Osteocyte (in vitro differentiated cells): ENCODE data around the gene DUSP15. TPM values are rescaled to one million over a fixed set of nuclear protein-coding genes. Genes with fewer than 3 reads are reported as not detected.
"Not testable (repeated sequence)": the region's sequence is repeated elsewhere in the genome, so short reads cannot be mapped to it uniquely, and the experiment has no call there.

Experiments used
- DNase-seq: peaks from one replicate; pipeline ENCODE4 v3.0.0; 2021; ENCODE audit warnings: mixed read lengths; ENCODE audit not compliant: unreplicated experiment; ENCODE audit errors: extremely low spot score
- H3K27ac Mint-ChIP-seq: one replicate; pipeline ENCODE4 v1.8.0; 2021; ENCODE audit warnings: mild to moderate bottlenecking, mixed read lengths; ENCODE audit not compliant: unreplicated experiment
- H3K27me3 Mint-ChIP-seq: one replicate; pipeline ENCODE4 v1.8.0; 2021; ENCODE audit warnings: mixed read lengths; ENCODE audit not compliant: unreplicated experiment
- H3K36me3 Mint-ChIP-seq: one replicate; pipeline ENCODE4 v1.8.0; 2021; ENCODE audit warnings: mixed read lengths; ENCODE audit not compliant: unreplicated experiment
- H3K4me1 Mint-ChIP-seq: one replicate; pipeline ENCODE4 v1.8.0; 2021; ENCODE audit warnings: mixed read lengths; ENCODE audit not compliant: unreplicated experiment
- H3K4me3 Mint-ChIP-seq: one replicate; pipeline ENCODE4 v1.8.0; 2021; ENCODE audit warnings: mild to moderate bottlenecking, moderate library complexity, mixed read lengths; ENCODE audit not compliant: unreplicated experiment
- H3K9me3 Mint-ChIP-seq: one replicate; pipeline ENCODE4 v1.8.0; 2021; ENCODE audit warnings: mixed read lengths; ENCODE audit not compliant: unreplicated experiment
- CTCF ChIP-seq: fragments of 200-600 bp; sonication (generic); IDR thresholded peaks from 2 replicates; pipeline ENCODE4 v1.5.0; 2021; ENCODE audit warnings: antibody characterized with exemption, mild to moderate bottlenecking, moderate library complexity
- total RNA-seq: library from RNA; stranded (reverse); gene quantifications from 2 replicates; pipeline ENCODE4 v1.2.1, GENCODE V29; 2021

Gene DUSP15
- total RNA-seq, 1 donor from 2014 or later = 3.2 TPM

- no peak overlapping the region for H3K27ac Mint-ChIP-seq
- DNase-seq = no peak
- no peaks in the 10 kb centered on the region for H3K9me3 Mint-ChIP-seq
- no peak for TF ChIP-seq CTCF
- no peaks in the 10 kb centered on the region for H3K36me3 Mint-ChIP-seq
- no peak overlapping the region for H3K4me3 Mint-ChIP-seq
- no peaks in the 10 kb centered on the region for H3K27me3 Mint-ChIP-seq
- peaks cover 37% of the 10 kb centered on the region for H3K4me1 Mint-ChIP-seq
Measured at GRCh38 chr20:31816221-31816620, 54.1 kb downstream of the DUSP15 start.

GRCh38 chr20:31815408-31816188, 54.7 kb downstream of the DUSP15 start:
- Mint-ChIP-seq H3K4me1 (peaks cover 42% of the 10 kb centered on the region), H3K36me3 (no peaks in the 10 kb centered on the region)
- no peak for TF ChIP-seq CTCF

GRCh38 chr20:31814142-31814541, 56.2 kb downstream of the DUSP15 start:
- H3K4me1 Mint-ChIP-seq = peaks cover 56% of the 10 kb centered on the region
- not testable (repeated sequence) for DNase-seq

More at GRCh38 chr20:31815408-31816188, 54.7 kb downstream of the DUSP15 start:
- H3K27me3 Mint-ChIP-seq = no peaks in the 10 kb centered on the region
- no peak overlapping the region for H3K4me3 Mint-ChIP-seq
- no peaks in the 10 kb centered on the region for H3K9me3 Mint-ChIP-seq
- DNase-seq = no peak
- H3K27ac Mint-ChIP-seq = peak overlapping the region; percentile 29

GRCh38 chr20:31813611-31814010, 56.7 kb downstream of the DUSP15 start:
- no peak for TF ChIP-seq CTCF
- no peak for DNase-seq
- Mint-ChIP-seq H3K27me3 (no peaks in the 10 kb centered on the region), H3K36me3 (no peaks in the 10 kb centered on the region), H3K27ac (no peak overlapping the region), H3K4me3 (no peak overlapping the region), H3K4me1 (peaks cover 60% of the 10 kb centered on the region), H3K9me3 (no peaks in the 10 kb centered on the region)

More at GRCh38 chr20:31814142-31814541, 56.2 kb downstream of the DUSP15 start:
- H3K36me3 Mint-ChIP-seq, H3K27me3 Mint-ChIP-seq, H3K4me3 Mint-ChIP-seq, H3K27ac Mint-ChIP-seq, H3K9me3 Mint-ChIP-seq: not testable (repeated sequence)

GRCh38 chr20:31811796-31812728, 58.3 kb downstream of the DUSP15 start:
- H3K27me3 Mint-ChIP-seq = no peaks in the 10 kb centered on the region
- H3K4me1 Mint-ChIP-seq = peaks cover 65% of the 10 kb centered on the region
- no peak for DNase-seq
- H3K27ac Mint-ChIP-seq = peak overlapping the region; percentile 93
- peak overlapping the region; percentile 8 for H3K4me3 Mint-ChIP-seq
- no peaks in the 10 kb centered on the region for H3K36me3 Mint-ChIP-seq
- TF ChIP-seq CTCF = no peak
- H3K9me3 Mint-ChIP-seq = no peaks in the 10 kb centered on the region
